Loucy (cell line): Measurements from ENCODE around the gene VGLL1.

Experiments used
- CTCF ChIP-seq: fragments of 200-600 bp; sonication (generic); conservative IDR thresholded peaks from 2 replicates; pipeline ENCODE4 v1.5.1; 2014; ENCODE audit warnings: mild to moderate bottlenecking, antibody characterized with exemption, low read length
- EZH2phosphoT487 ChIP-seq: fragments of 200-600 bp; IDR thresholded peaks from 2 replicates; pipeline ENCODE4 v1.6.1; 2018; ENCODE audit warnings: antibody characterized with exemption, mild to moderate bottlenecking, moderate library complexity, borderline replicate concordance

- TF ChIP-seq CTCF: no peak
- TF ChIP-seq EZH2phosphoT487: no peak
Measured at GRCh38 chrX:136574548-136574947, 42.5 kb downstream of the VGLL1 start.
